Fibroblast of the aortic adventitia (primary cell): ENCODE measurements around the gene TBL1XR1. TPM values are rescaled to one million over a fixed set of nuclear protein-coding genes. Genes with fewer than 3 reads are reported as not detected.

ENCODE experiments used
- DNase-seq: peaks from one replicate; pipeline ENCODE4 v3.0.0-alpha.2; 2010; ENCODE audit warnings: low read depth
- H3K4me3 ChIP-seq: 2 replicates; pipeline ENCODE4 v1.5.1; 2011; ENCODE audit warnings: low read depth, mild to moderate bottlenecking, control low read depth, low read length, moderate library complexity
- CTCF ChIP-seq: IDR thresholded peaks from 2 replicates; pipeline ENCODE4 v1.5.1; 2011; ENCODE audit warnings: mild to moderate bottlenecking, low read length, control low read depth, inconsistent platforms; ENCODE audit not compliant: insufficient read depth
- total RNA-seq: library from RNA; depleted of rRNA; stranded (reverse); fragments of >200 nt; gene quantifications from 2 replicates; pipeline ENCODE4 v1.2.3, GENCODE V29; 2012; ENCODE audit warnings: low replicate concordance

TBL1XR1 gene
- total RNA-seq, 1 donor = 171 TPM

- DNase-seq = no peak
- no peak for TF ChIP-seq CTCF
- no peak overlapping the region for H3K4me3 ChIP-seq
Measured at GRCh38 chr3:177068967-177069366, 128.3 kb downstream of the TBL1XR1 start.

GRCh38 chr3:177066068-177066467 lies 131.2 kb downstream of the TBL1XR1 start:
- no peak overlapping the region for H3K4me3 ChIP-seq
- TF ChIP-seq CTCF = no peak
- DNase-seq = no peak

GRCh38 chr3:177065285-177066033 lies 131.8 kb downstream of the TBL1XR1 start:
- DNase-seq = peak; percentile 50
- no peak overlapping the region for H3K4me3 ChIP-seq
- no peak for TF ChIP-seq CTCF

GRCh38 chr3:177062052-177062732 lies 135.1 kb downstream of the TBL1XR1 start:
- H3K4me3 ChIP-seq = no peak overlapping the region
- DNase-seq = peak; percentile 36
- no peak for TF ChIP-seq CTCF

GRCh38 chr3:177061369-177061768 lies 135.9 kb downstream of the TBL1XR1 start:
- TF ChIP-seq CTCF = no peak
- no peak for DNase-seq
- no peak overlapping the region for H3K4me3 ChIP-seq

GRCh38 chr3:177060492-177060891 lies 136.8 kb downstream of the TBL1XR1 start:
- H3K4me3 ChIP-seq = no peak overlapping the region
- no peak for TF ChIP-seq CTCF
- no peak for DNase-seq

GRCh38 chr3:177058648-177059047 lies 138.6 kb downstream of the TBL1XR1 start:
- no peak for DNase-seq
- no peak overlapping the region for H3K4me3 ChIP-seq
- TF ChIP-seq CTCF = no peak
